GM19463 (cell line): ENCODE data around the gene CADM1.

ENCODE experiments used
- ATAC-seq: cut with Tn5 transposase; IDR thresholded peaks from one replicate; pipeline ENCODE4 v1.9.1; 2021; ENCODE audit warnings: mild to moderate bottlenecking, moderate library complexity; ENCODE audit not compliant: unreplicated experiment

Gene CADM1

GRCh38 chr11:115518983-115519628, 14.9 kb upstream of the CADM1 start:
- no peak for ATAC-seq

GRCh38 chr11:115515647-115516395, 11.6 kb upstream of the CADM1 start:
- ATAC-seq, result no peak

GRCh38 chr11:115506954-115507675, 2.9 kb upstream of the CADM1 start:
- ATAC-seq, result no peak

GRCh38 chr11:115505175-115505574, 960 bp upstream of the CADM1 start:
- no peak for ATAC-seq

DNA sequence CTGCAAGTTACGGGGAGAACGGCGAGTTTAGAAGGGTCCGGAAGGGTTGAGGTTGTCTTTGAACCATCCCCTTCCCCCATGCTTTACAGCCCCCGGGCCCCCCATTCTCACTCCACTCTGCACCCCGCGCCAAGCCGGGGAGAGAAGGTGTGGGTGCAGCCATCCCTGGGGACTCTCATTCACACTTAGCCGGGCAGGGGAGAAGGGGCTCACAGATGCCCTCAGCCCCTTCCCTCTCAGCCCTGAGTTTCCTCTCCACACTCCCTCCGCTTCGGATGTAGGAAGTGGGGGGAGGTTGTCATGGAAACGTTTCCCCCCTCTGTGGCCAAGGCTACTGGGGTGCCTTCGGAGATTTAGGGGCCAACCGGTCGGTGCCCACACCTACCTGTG, 334 bp downstream of the CADM1 start:
- ATAC-seq, result no peak

DNA sequence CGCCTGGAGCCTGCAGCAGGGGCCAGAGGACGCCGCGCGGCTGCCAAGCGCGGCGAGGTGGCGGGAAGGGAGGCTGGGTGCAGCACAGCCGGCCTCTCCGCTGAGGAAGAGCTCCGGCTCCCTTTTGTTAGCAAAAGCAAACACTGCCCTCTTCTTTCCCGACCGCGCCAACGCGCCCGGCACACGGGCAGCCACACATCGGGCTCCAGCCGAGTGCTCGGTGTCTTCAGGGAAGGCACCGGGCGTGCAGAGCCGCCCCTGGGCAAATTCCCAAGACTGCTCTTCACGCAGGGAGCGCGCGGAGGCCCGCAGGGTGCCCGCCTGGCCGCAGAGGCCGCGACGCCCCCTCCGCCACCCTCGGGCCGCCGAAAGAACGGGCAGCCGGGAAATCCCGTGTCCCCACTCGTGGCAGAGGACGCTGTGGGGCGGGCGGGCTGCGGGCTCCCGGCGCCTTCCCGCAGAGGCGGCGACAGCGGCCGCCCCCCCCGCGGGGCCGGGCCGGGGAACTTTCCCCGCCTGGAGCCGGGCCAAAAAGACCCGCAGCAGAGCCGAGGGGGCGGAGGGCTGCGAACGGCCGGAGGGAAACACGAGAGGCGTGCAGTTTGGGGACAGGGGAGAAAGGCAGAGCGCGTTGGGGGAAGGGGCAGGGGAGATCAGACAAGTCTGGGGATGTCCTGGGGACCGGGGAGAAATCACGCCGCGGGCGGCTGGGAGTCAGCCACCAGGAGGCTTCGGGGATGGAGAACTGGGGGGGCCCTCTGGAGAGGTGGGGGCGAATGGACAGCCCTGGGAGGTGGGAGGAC, 931 bp downstream of the CADM1 start:
- ATAC-seq, result no peak

DNA sequence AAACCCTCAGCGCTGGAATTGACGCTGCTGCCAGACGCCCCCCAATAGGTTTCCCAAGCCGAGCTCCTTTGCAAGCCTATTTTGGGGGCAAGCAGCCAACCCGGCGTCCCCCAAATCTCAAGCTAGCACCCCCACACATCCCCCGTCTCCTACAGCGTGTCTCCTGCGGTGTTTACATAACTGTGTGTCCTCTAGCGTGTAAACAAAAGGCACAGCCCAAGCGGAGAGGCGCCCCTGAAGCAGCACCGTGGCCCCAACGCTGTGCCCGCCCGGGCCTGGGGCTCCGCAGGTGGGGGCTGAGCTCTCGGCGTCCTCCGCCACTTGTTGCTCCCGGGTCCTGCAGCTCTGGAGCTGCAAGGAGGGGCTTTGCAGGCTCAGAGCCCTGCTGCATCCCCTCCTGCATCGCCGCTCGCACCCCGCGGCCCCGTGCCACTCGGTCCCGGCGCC, 1.6 kb downstream of the CADM1 start:
- no peak for ATAC-seq

DNA sequence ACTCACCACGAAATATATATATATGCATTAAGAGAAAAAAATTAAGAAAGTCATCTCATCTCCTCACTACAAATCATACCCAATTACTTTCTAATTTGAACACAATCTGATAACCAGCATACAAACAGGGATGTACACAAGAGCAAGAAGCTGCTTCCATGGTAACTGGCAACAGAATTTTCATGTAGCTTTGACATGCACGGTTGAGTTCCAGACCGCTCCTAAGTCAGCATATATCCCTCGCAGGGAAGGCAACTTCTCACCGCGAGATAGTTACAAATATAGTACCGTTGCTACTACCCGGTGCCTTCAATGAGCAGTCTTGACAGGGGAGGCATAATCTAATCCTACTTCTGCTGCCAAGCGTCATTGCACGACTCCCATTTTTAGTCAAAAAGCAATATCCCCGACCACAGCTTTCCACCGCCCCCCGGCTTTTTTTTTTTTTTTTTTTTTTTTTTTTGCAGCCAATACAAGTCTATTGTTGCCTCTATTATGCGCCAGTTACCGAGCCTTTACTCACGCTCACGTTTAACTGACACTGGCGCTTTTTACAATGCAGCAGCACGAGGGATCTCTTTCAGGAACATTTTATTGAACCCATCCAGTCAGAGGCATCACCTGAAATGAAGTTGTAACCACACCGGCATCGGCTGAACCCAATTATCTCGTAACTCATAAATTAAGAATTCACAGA, 2.2 kb downstream of the CADM1 start:
- ATAC-seq, result no peak

- no peak for ATAC-seq
Observed at GRCh38 chr11:115501502-115501892, 2.7 kb downstream of the CADM1 start.

DNA sequence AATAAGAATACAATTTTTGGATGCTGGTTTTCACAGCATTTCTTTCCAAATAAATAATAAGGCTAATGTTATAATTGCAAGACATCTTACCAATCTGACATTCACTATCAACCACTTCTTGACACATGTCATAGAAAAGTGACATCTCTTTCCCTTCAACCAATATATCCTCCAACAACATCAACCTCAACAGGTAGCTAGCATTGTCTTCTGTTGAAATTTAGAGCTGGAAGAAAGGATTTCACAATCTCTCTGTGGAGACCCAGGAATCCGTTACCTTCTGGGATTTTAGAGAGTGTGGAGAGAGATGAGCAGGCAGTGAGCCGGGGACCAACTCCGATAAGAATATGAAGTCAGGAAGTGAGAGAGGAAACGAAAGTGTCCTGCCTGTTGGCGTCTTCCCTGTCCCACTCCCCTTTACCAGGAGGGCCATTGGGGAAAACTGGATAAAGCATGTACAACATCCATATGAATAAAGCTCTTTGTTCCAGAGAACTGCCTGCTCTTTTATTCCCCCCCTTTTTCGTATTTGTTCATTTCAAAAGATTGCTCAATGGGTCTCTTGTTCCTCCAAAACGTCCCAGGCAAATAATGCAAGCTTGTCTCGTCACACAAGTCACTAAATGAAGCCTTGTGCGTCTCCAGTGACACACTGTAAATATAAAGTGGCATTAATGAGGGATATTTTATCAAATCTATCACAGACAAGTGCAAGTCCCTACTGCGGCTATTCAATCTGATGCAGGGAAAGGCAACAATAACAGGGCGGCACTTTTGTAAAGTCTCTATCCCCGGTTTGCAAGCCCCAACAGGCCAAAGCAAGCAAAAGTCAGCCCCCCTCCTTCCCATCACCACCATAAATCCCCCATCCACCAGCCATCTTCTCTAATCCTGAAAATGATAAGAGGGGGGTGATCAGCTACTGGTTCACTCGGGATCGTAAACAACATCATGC, 3.4 kb downstream of the CADM1 start:
- no peak for ATAC-seq

DNA sequence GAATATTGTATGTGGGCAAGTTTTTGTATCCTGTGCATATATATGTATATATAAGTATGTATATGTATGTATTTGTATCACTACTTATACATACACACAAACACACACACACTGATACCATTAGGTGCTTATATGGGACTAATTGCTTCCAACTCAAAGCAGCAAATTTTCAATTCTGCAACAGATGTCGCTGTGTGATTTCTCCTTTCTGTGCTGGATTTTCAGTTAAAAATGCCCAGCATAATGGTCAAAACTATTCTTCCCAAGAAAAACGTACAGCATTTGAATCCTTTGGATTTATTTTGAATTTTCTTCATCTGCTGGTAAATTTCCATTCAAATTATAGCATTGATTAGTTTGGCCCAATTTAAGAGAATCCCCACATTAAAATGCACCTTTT, 4.3 kb downstream of the CADM1 start:
- ATAC-seq, result no peak

DNA sequence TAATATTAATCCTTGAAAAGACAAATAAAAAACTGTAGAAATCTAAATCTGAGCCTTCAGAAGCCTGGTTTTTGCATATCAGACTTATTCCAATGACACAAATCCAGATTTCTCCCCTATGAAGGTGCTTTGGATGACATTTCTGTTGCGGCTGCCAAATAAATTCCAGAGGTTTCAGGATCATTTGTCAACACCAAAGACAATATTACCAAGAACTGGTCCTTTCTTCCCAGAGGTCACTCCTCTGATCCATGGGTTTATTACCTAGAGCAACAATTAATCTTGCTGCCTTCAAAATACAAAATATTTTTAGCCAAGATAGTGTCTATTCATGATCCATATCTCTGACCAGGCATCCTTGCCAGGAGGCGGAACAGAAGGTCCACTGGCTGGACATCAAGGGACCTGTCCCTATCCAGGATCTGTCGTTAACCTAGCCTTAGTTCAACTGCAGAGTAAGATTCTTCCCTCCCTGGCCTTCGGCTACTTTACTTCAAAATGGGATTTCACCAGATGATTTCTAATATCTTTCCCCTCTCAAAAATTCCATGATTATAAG, 4.9 kb downstream of the CADM1 start:
- ATAC-seq, result no peak

DNA sequence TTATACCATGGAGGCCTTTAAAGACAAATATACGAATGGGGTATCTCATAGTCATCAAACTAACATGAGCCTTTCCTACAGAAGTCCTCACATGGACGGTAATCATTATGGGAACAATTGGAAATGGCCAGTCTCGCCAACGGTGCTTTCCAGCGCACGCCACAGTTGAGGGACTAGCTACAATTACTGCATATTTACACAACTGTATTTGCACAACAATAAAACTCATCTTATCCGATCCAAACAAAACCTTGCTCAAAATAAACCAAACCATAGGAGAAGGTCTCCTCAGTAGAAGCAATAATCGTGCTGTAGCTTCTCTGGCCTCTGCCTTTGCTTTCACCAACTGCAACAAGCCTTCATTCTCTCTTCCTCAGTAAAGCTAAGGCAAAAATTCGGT, 5.9 kb downstream of the CADM1 start:
- ATAC-seq, result no peak

DNA sequence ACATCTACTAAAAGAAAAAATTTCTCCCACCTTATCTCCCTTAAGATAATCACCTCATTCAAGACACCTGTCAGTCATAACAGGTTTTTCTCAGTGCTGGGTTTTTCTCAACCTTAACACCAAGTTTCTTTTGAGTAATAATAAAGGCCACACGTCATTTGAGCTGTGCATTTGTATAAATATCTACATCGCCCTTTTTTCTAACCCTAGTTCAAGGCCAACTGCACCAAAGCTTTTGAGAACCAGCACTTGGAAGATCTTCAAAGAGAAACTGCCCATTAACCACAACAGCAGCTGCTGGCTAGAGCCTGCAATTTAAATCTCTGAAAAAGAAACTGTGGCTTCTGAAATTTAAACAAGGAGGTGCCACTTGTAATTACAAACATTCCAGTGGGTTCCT, 6.9 kb downstream of the CADM1 start:
- peak; percentile 65 for ATAC-seq

- ATAC-seq, result no peak
Observed at GRCh38 chr11:115496892-115497291, 7.3 kb downstream of the CADM1 start.

GRCh38 chr11:115493905-115494304, 10.3 kb downstream of the CADM1 start:
- no peak for ATAC-seq

GRCh38 chr11:115493488-115493887, 10.7 kb downstream of the CADM1 start:
- ATAC-seq, result no peak

DNA sequence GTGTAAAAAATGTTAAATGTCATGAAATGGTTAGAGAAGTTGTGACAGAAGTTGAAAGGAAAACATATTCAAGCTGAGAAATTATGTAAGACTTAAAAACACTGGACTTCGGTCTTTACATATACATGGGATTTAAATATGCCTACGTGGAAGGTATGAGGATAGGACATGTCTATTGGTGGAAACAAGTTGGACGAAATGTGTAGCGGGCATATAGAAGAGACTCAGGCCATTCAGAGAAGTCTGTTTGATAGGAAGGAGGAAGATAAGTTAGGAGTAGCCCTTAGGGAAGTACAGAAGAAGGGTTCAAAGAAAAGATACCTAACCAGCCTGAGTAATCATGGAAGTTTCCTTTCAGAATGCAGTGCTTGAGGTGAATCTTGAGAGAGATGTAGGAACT, 14.7 kb downstream of the CADM1 start:
- ATAC-seq, result no peak

DNA sequence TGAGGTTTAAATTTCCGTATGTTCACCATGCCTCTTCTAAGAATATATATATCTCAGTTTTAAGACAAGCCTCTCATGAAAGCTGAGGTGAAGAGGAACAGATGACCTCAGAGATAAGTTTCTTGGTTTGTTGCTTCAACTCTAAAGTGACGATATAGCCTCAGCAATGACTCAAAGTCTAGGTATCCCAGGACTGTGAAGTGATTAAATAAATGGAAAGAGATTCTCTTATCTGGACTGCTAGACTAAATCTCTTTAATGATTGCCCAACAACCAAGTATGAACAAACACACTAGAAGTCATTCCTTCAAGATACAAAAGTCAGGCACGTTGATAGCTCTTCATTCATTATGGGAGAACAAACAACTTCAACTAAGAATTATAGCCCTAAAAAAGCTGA, 15.3 kb downstream of the CADM1 start:
- ATAC-seq, result no peak
